Measurements from ENCODE around the gene INHBE.

DNA sequence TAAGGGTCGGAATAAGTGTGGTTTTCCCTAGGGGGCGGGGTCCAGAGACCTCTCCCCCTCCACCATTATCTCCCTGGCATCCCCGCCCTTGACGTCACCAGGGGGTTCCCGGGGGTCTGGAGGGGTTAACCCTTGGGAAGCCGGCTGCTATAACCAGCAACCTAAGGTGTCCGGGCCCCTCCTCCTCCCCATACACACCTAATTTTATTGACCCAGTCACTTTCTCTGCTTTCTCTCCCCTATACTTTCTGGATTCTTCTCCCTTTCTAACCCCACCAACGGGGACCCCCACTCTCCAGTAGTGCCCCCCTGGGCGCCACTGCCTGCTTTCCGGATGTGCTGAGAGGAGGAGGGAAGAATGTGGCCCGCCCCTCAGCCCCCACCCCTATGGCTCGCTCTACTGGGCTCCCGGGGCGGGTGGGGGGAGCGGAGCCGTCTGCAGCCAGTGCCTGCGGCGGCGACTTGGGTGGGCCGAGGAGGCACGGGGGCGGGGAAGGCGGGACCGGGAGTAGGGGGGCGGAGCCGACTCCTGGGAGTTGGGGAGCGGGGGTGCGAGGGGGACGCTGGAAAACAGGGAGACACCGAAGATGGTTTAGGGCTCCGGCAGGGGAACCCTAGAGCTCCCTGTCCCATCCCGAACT lies 6.3 kb downstream of the INHBE start:
- TF ChIP-seq EP300 (IDR thresholded peaks at IDR 0.05) = no peak
- TF ChIP-seq POLR2AphosphoS5 (IDR thresholded peaks at IDR 0.05) = no peak
- TF ChIP-seq, protein P1, sequence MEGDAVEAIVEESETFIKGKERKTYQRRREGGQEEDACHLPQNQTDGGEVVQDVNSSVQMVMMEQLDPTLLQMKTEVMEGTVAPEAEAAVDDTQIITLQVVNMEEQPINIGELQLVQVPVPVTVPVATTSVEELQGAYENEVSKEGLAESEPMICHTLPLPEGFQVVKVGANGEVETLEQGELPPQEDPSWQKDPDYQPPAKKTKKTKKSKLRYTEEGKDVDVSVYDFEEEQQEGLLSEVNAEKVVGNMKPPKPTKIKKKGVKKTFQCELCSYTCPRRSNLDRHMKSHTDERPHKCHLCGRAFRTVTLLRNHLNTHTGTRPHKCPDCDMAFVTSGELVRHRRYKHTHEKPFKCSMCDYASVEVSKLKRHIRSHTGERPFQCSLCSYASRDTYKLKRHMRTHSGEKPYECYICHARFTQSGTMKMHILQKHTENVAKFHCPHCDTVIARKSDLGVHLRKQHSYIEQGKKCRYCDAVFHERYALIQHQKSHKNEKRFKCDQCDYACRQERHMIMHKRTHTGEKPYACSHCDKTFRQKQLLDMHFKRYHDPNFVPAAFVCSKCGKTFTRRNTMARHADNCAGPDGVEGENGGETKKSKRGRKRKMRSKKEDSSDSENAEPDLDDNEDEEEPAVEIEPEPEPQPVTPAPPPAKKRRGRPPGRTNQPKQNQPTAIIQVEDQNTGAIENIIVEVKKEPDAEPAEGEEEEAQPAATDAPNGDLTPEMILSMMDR (IDR thresholded peaks at IDR 0.05) = no peak

All from stomach (tissue), 4 donors.